Fibroblast of mammary gland (primary cell): Measurements from ENCODE around the gene BEND7.

Experiments
- DNase-seq: peaks from one replicate; pipeline ENCODE4 v3.0.0-alpha.2; 2010; ENCODE audit warnings: low read depth
- H3K4me3 ChIP-seq: 2 replicates; pipeline ENCODE4 v1.5.1; 2011; ENCODE audit warnings: low read depth, mild to moderate bottlenecking, low read length, moderate library complexity; ENCODE audit not compliant: control insufficient read depth
- CTCF ChIP-seq: conservative IDR thresholded peaks from 2 replicates; pipeline ENCODE4 v1.5.1; 2011; ENCODE audit warnings: low read depth, low read length, inconsistent platforms; ENCODE audit not compliant: control insufficient read depth, insufficient read depth

The BEND7 gene

GRCh38 chr10:13397052-13397451 lies 131.8 kb downstream of the BEND7 start:
- TF ChIP-seq CTCF = no peak
- DNase-seq = no peak
- H3K4me3 ChIP-seq = no peak overlapping the region

GRCh38 chr10:13396369-13396768 lies 132.4 kb downstream of the BEND7 start:
- TF ChIP-seq CTCF = no peak
- no peak for DNase-seq
- H3K4me3 ChIP-seq = no peak overlapping the region

GRCh38 chr10:13395540-13395939 lies 133.3 kb downstream of the BEND7 start:
- no peak for TF ChIP-seq CTCF
- DNase-seq = no peak
- no peak overlapping the region for H3K4me3 ChIP-seq

- no peak for DNase-seq
- no peak for TF ChIP-seq CTCF
- no peak overlapping the region for H3K4me3 ChIP-seq
Observed at GRCh38 chr10:13393640-13394039, 135.2 kb downstream of the BEND7 start.

- TF ChIP-seq CTCF = no peak
- DNase-seq = no peak
Observed at GRCh38 chr10:13392701-13393100, 136.1 kb downstream of the BEND7 start.

More at GRCh38 chr10:13392701-13393100, 136.1 kb downstream of the BEND7 start:
- no peak overlapping the region for H3K4me3 ChIP-seq
